A204.1 (cell line): Measurements from ENCODE around the gene CST4.
"Not testable (repeated sequence)": the region's sequence is repeated elsewhere in the genome, so short reads cannot be mapped to it uniquely, and the experiment has no call there.

ENCODE experiments used
- FAIRE-seq: peaks from 2 replicates; lab custom pipeline; 2012; peaks lifted over from hg19 to GRCh38; lab: Jason Lieb, UNC

The CST4 gene

GRCh38 chr20:23687986-23688385 lies 852 bp downstream of the CST4 start:
- FAIRE-seq, result no peak

GRCh38 chr20:23686046-23686750 lies 2.6 kb downstream of the CST4 start:
- FAIRE-seq, result no peak

GRCh38 chr20:23685529-23685896 lies 3.3 kb downstream of the CST4 start:
- not testable (repeated sequence) for FAIRE-seq

- no peak for FAIRE-seq
Observed at GRCh38 chr20:23684261-23684660, 4.6 kb downstream of the CST4 start.

- FAIRE-seq, result no peak
Observed at GRCh38 chr20:23683807-23684206, 5.0 kb downstream of the CST4 start.

- no peak for FAIRE-seq
Observed at GRCh38 chr20:23683281-23683680, 5.6 kb downstream of the CST4 start.

GRCh38 chr20:23680146-23680545 lies 8.7 kb downstream of the CST4 start:
- no peak for FAIRE-seq

GRCh38 chr20:23679133-23680092 lies 9.4 kb downstream of the CST4 start:
- no peak for FAIRE-seq

- no peak for FAIRE-seq
Observed at GRCh38 chr20:23673209-23673608, 15.6 kb downstream of the CST4 start.

GRCh38 chr20:23672158-23672557 lies 16.7 kb downstream of the CST4 start:
- FAIRE-seq, result no peak

- no peak for FAIRE-seq
Observed at GRCh38 chr20:23671479-23671878, 17.4 kb downstream of the CST4 start.

GRCh38 chr20:23670361-23670760 lies 18.5 kb downstream of the CST4 start:
- no peak for FAIRE-seq

- no peak for FAIRE-seq
Observed at GRCh38 chr20:23669866-23670265, 19.0 kb downstream of the CST4 start.

- no peak for FAIRE-seq
Observed at GRCh38 chr20:23669327-23669726, 19.5 kb downstream of the CST4 start.

- FAIRE-seq, result no peak
Observed at GRCh38 chr20:23668477-23668951, 20.3 kb downstream of the CST4 start.

GRCh38 chr20:23667666-23668065 lies 21.2 kb downstream of the CST4 start:
- FAIRE-seq, result no peak

GRCh38 chr20:23666698-23667097 lies 22.1 kb downstream of the CST4 start:
- no peak for FAIRE-seq

- FAIRE-seq, result no peak
Observed at GRCh38 chr20:23666189-23666588, 22.6 kb downstream of the CST4 start.

GRCh38 chr20:23664954-23665353 lies 23.9 kb downstream of the CST4 start:
- FAIRE-seq, result no peak

GRCh38 chr20:23664046-23664445 lies 24.8 kb downstream of the CST4 start:
- FAIRE-seq, result not testable (repeated sequence)

- FAIRE-seq, result no peak
Observed at GRCh38 chr20:23663180-23663579, 25.7 kb downstream of the CST4 start.

GRCh38 chr20:23662276-23662870 lies 26.5 kb downstream of the CST4 start:
- no peak for FAIRE-seq

- FAIRE-seq, result no peak
Observed at GRCh38 chr20:23661002-23661429, 27.8 kb downstream of the CST4 start.
